H9 (cell line): Measurements from ENCODE around the gene BRK1. TPM values are rescaled to one million over a fixed set of nuclear protein-coding genes. Genes with fewer than 3 reads are reported as not detected.

ENCODE experiments used
- DNase-seq: peaks from one replicate; pipeline ENCODE4 v3.0.0-alpha.2; 2017
- H2AFZ ChIP-seq: one replicate; pipeline ENCODE4 v1.6.1; 2013; ENCODE audit warnings: mild to moderate bottlenecking, low read length, control low read depth, moderate library complexity
- H2AK5ac ChIP-seq: 2 replicates; pipeline ENCODE4 v1.6.1; 2013; ENCODE audit warnings: low read length, control low read depth, mixed read lengths; ENCODE audit not compliant: insufficient read length
- H2BK120ac ChIP-seq: one replicate; pipeline ENCODE4 v1.6.1; 2013; ENCODE audit warnings: low read depth, mild to moderate bottlenecking, low read length, control low read depth, inconsistent platforms; ENCODE audit not compliant: poor library complexity, severe bottlenecking
- H2BK12ac ChIP-seq: 2 replicates; pipeline ENCODE4 v1.6.1; 2013; ENCODE audit warnings: low read length, control low read depth, mixed read lengths, low read depth; ENCODE audit not compliant: insufficient read length
- H2BK15ac ChIP-seq: 2 replicates; pipeline ENCODE4 v1.6.1; 2013; ENCODE audit warnings: low read depth, low read length, control low read depth
- H2BK20ac ChIP-seq: one replicate; pipeline ENCODE4 v1.6.1; 2013; ENCODE audit warnings: low read depth, mild to moderate bottlenecking, low read length, control low read depth, inconsistent platforms; ENCODE audit not compliant: poor library complexity, severe bottlenecking
- H2BK5ac ChIP-seq: 2 replicates; pipeline ENCODE4 v1.6.1; 2013; ENCODE audit warnings: low read length, control low read depth, mixed read lengths; ENCODE audit not compliant: insufficient read length
- H3K14ac ChIP-seq: 2 replicates; pipeline ENCODE4 v1.6.1; 2013; ENCODE audit warnings: low read length, control low read depth; ENCODE audit not compliant: insufficient read depth
- H3K18ac ChIP-seq: 2 replicates; pipeline ENCODE4 v1.6.1; 2013; ENCODE audit warnings: low read depth, mild to moderate bottlenecking, mixed read lengths, low read length, control low read depth; ENCODE audit not compliant: insufficient read length
- H3K23ac ChIP-seq: 2 replicates; pipeline ENCODE4 v1.6.1; 2013; ENCODE audit warnings: low read length, control low read depth, mixed read lengths, low read depth; ENCODE audit not compliant: insufficient read length
- H3K23me2 ChIP-seq: 2 replicates; pipeline ENCODE4 v1.6.1; 2013; ENCODE audit warnings: low read depth, mild to moderate bottlenecking, mixed read lengths, low read length, control low read depth; ENCODE audit not compliant: insufficient read length, poor library complexity, severe bottlenecking
- H3K27ac ChIP-seq: 2 replicates; pipeline ENCODE4 v1.5.1; 2013; ENCODE audit warnings: low read length, control low read depth, mixed read lengths, low read depth; ENCODE audit not compliant: insufficient read length
- H3K27me3 ChIP-seq: 2 replicates; pipeline ENCODE4 v1.6.1; 2013; ENCODE audit warnings: low read length, control low read depth, inconsistent platforms; ENCODE audit not compliant: insufficient read depth
- H3K4ac ChIP-seq: 2 replicates; pipeline ENCODE4 v1.6.1; 2013; ENCODE audit warnings: low read depth, mild to moderate bottlenecking, control low read depth, inconsistent platforms, low read length, moderate library complexity
- H3K4me1 ChIP-seq: 2 replicates; pipeline ENCODE4 v1.6.1; 2013; ENCODE audit warnings: low read length, control low read depth, inconsistent platforms; ENCODE audit not compliant: insufficient read depth
- H3K4me2 ChIP-seq: 2 replicates; pipeline ENCODE4 v1.6.1; 2013; ENCODE audit warnings: low read length, control low read depth, mixed read lengths; ENCODE audit not compliant: insufficient read length, insufficient read depth
- H3K56ac ChIP-seq: 2 replicates; pipeline ENCODE4 v1.6.1; 2013; ENCODE audit warnings: low read depth, mild to moderate bottlenecking, mixed read lengths, low read length, control low read depth; ENCODE audit not compliant: insufficient read length
- H3K79me1 ChIP-seq: 2 replicates; pipeline ENCODE4 v1.6.1; 2013; ENCODE audit warnings: low read depth, mild to moderate bottlenecking, moderate library complexity, low read length, control low read depth, inconsistent platforms; ENCODE audit not compliant: insufficient read depth, poor library complexity, severe bottlenecking
- H3K79me2 ChIP-seq: 2 replicates; pipeline ENCODE4 v1.6.1; 2013; ENCODE audit warnings: low read length, control low read depth, inconsistent platforms; ENCODE audit not compliant: insufficient read depth
- H3K9ac ChIP-seq: 2 replicates; pipeline ENCODE4 v1.6.1; 2013; ENCODE audit warnings: low read length, control low read depth, mixed read lengths; ENCODE audit not compliant: insufficient read length; ENCODE audit errors: extremely low read depth
- H3K9me3 ChIP-seq: one replicate; pipeline ENCODE4 v1.6.1; 2013; ENCODE audit warnings: low read depth, low read length, inconsistent platforms; ENCODE audit not compliant: control insufficient read depth
- H3T11ph ChIP-seq: one replicate; pipeline ENCODE4 v1.6.1; 2013; ENCODE audit warnings: mild to moderate bottlenecking, low read length, control low read depth, inconsistent platforms
- H4K20me1 ChIP-seq: one replicate; pipeline ENCODE4 v1.6.1; 2013; ENCODE audit not compliant: control insufficient read depth, insufficient read length, insufficient read depth
- H4K5ac ChIP-seq: 2 replicates; pipeline ENCODE4 v1.6.1; 2013; ENCODE audit warnings: low read depth, mild to moderate bottlenecking, mixed read lengths, low read length, control low read depth; ENCODE audit not compliant: insufficient read length
- H4K8ac ChIP-seq: replicated peaks from 2 replicates; pipeline ENCODE4 v1.6.1; 2013; ENCODE audit warnings: low read length, control low read depth, mixed read lengths, low read depth; ENCODE audit not compliant: insufficient read length
- H4K91ac ChIP-seq: 2 replicates; pipeline ENCODE4 v1.6.1; 2013; ENCODE audit warnings: low read depth, mild to moderate bottlenecking, moderate library complexity, mixed read lengths, low read length, control low read depth; ENCODE audit not compliant: insufficient read length
- H3K27ac Mint-ChIP-seq, 3 experiments: 2 replicates in 2 of 3; 3 replicates in 1 of 3; pipeline ENCODE4 v1.8.0; 2020 to 2021; ENCODE audit warnings: mixed read lengths in 3 of 3, mild to moderate bottlenecking in 1 of 3, moderate library complexity in 1 of 3
- H3K27me3 Mint-ChIP-seq: 2 replicates; pipeline ENCODE4 v1.8.0; 2021; ENCODE audit warnings: low read depth, mild to moderate bottlenecking, moderate library complexity, mixed read lengths
- H3K36me3 Mint-ChIP-seq, 3 experiments: 2 replicates in 2 of 3; 3 replicates in 1 of 3; pipeline ENCODE4 v1.8.0; 2020 to 2021; ENCODE audit warnings: low read depth in 3 of 3, mixed read lengths in 3 of 3; ENCODE audit not compliant: insufficient read depth in 1 of 3
- H3K4me1 Mint-ChIP-seq, 2 experiments: 2 replicates each; pipeline ENCODE4 v1.8.0; 2020; ENCODE audit warnings: mixed read lengths in 2 of 2
- H3K4me3 Mint-ChIP-seq, 2 experiments: 2 replicates in 1 of 2; 3 replicates in 1 of 2; pipeline ENCODE4 v1.8.0; 2020 to 2021; ENCODE audit warnings: mild to moderate bottlenecking in 2 of 2, mixed read lengths in 2 of 2, moderate library complexity in 1 of 2
- H3K9me3 Mint-ChIP-seq, 2 experiments: 2 replicates in 1 of 2; 3 replicates in 1 of 2; pipeline ENCODE4 v1.8.0; 2020; ENCODE audit warnings: mild to moderate bottlenecking in 2 of 2, mixed read lengths in 2 of 2, moderate library complexity in 1 of 2
- CTCF ChIP-seq: fragments of 200-600 bp; sonication (generic); conservative IDR thresholded peaks from 3 replicates; pipeline ENCODE4 v1.8.0; 2021; ENCODE audit warnings: antibody characterized with exemption, mild to moderate bottlenecking
- WGBS: extraction: QIAGEN DNeasy Blood & Tissue Kit; methylation state at CpG from one replicate; pipeline ENCODE4 v1.1.7; 2013; ENCODE audit warnings: missing lambda C conversion rate, low lambda C conversion rate, mixed read lengths; ENCODE audit not compliant: insufficient read length; ENCODE audit errors: extremely low coverage; 5-methylcytosine and 5-hydroxymethylcytosine counted together
- total RNA-seq: library from RNA; stranded (reverse); gene quantifications from 2 replicates; pipeline ENCODE4 v1.2.1, GENCODE V29; 2021

Gene BRK1
- total RNA-seq, 1 experiment from 2014 or later: 121 TPM

GRCh38 chr3:10085738-10086137 is 29.7 kb upstream of the BRK1 start:
- Histone ChIP-seq H2BK12ac (no peak overlapping the region), H3K4me2 (no peak overlapping the region), H2AFZ (no peak overlapping the region), H4K5ac (no peak overlapping the region), H3K4ac (no peak overlapping the region), H3K18ac (no peak overlapping the region), H3K9me3 (no peaks in the 10 kb centered on the region), H2BK20ac (no peak overlapping the region), H3K23ac (no peak overlapping the region), H4K20me1 (no peaks in the 10 kb centered on the region), H3K79me1 (no peaks in the 10 kb centered on the region), H2BK5ac (no peak overlapping the region), H3K79me2 (no peaks in the 10 kb centered on the region), H4K8ac (no peak overlapping the region), H3K27ac (no peak overlapping the region), H3K56ac (no peak overlapping the region), H2AK5ac (no peak overlapping the region), H3K4me1 (no peaks in the 10 kb centered on the region), H3K14ac (no peak overlapping the region), H3T11ph (no peak overlapping the region), H3K9ac (no peak overlapping the region), H4K91ac (no peak overlapping the region), H2BK15ac (no peak overlapping the region), H3K27me3 (no peaks in the 10 kb centered on the region), H2BK120ac (no peak overlapping the region), H3K23me2 (no peaks in the 10 kb centered on the region)
- H3K36me3 Mint-ChIP-seq: peaks cover 20 to 78% (median 77%) of the 10 kb centered on the region in 3 experiments; a peak in 6 of 7 replicates
- no peak for TF ChIP-seq CTCF
- H3K27ac Mint-ChIP-seq: no peak overlapping the region
- no peaks in the 10 kb centered on the region for H3K4me1 Mint-ChIP-seq
- DNase-seq: no peak
- H3K27me3 Mint-ChIP-seq: no peaks in the 10 kb centered on the region
- WGBS: no CpG with 5 or more reads among the region's 1 CpG
- no peak overlapping the region for H3K4me3 Mint-ChIP-seq
- no peaks in the 10 kb centered on the region for H3K9me3 Mint-ChIP-seq
